Left ventricle myocardium inferior (tissue), 1 donor: ENCODE measurements around the gene HS6ST2. TPM values are rescaled to one million over a fixed set of nuclear protein-coding genes. Genes with fewer than 3 reads are reported as not detected.

Source experiments
- DNase-seq: peaks from one replicate; pipeline ENCODE4 v3.0.0-alpha.2; 2020
- H3K27ac ChIP-seq: fragments of 200-600 bp; replicated peaks from 2 replicates; pipeline ENCODE4 v1.8.0; 2021
- H3K27me3 ChIP-seq: fragments of 200-600 bp; 2 replicates; pipeline ENCODE4 v1.8.0; 2021; ENCODE audit warnings: low read depth
- H3K36me3 ChIP-seq: fragments of 200-600 bp; 2 replicates; pipeline ENCODE4 v1.8.0; 2021
- H3K4me1 ChIP-seq: fragments of 200-600 bp; 2 replicates; pipeline ENCODE4 v1.8.0; 2021
- H3K4me3 ChIP-seq: fragments of 200-600 bp; 2 replicates; pipeline ENCODE4 v1.8.0; 2021; ENCODE audit warnings: mild to moderate bottlenecking, moderate library complexity
- H3K9me3 ChIP-seq: fragments of 200-600 bp; replicated peaks from 2 replicates; pipeline ENCODE4 v1.8.0; 2021
- intact Hi-C: fragments of 100-400 bp; cut with micrococcal nuclease; formaldehyde crosslinking; loops from one replicate; pipeline ENCODE4 v1.11.0; 2022
- total RNA-seq: library from RNA; stranded (reverse); fragmentation: NEBNext Ultra II Directional; extraction: Animal tissue kit (Norgen Biotek cat#: 25700); gene quantifications from one replicate; pipeline ENCODE4 v1.2.1, GENCODE V29; 2021
- TF ChIP-seq, protein P1 (sequence below): fragments of 200-600 bp; IDR thresholded peaks from 2 replicates; pipeline ENCODE4 v1.8.0; 2021; ENCODE audit warnings: antibody characterized with exemption, mild to moderate bottlenecking, borderline replicate concordance
- donor health status: DM: no; HTN: yes; CAD: no; lungs with severe emphysema.

HS6ST2 gene
- total RNA-seq, 1 donor from 2014 or later, result 0.19 TPM

DNA sequence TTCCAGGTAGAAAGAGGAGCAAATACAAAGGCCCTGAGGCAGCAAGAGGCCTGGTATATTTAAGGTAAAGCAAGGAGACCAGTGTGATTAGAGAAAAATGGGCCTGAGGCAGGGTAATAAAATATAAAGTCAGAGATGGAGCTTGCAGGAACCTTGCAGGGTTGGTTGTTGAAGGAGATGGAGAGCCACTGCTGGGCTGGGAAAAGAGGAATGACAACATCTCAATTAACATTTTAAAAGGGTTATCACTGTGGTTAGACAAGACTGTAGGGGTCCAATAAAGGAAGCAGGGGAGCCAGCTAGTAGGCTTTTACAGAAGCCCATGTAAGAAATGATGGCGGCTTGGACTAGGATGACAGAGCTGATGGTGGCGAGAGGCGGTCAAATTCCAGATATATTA, 264.0 kb downstream of the HS6ST2 start:
- TF ChIP-seq, protein P1, sequence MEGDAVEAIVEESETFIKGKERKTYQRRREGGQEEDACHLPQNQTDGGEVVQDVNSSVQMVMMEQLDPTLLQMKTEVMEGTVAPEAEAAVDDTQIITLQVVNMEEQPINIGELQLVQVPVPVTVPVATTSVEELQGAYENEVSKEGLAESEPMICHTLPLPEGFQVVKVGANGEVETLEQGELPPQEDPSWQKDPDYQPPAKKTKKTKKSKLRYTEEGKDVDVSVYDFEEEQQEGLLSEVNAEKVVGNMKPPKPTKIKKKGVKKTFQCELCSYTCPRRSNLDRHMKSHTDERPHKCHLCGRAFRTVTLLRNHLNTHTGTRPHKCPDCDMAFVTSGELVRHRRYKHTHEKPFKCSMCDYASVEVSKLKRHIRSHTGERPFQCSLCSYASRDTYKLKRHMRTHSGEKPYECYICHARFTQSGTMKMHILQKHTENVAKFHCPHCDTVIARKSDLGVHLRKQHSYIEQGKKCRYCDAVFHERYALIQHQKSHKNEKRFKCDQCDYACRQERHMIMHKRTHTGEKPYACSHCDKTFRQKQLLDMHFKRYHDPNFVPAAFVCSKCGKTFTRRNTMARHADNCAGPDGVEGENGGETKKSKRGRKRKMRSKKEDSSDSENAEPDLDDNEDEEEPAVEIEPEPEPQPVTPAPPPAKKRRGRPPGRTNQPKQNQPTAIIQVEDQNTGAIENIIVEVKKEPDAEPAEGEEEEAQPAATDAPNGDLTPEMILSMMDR, result no peak
- H3K27me3 ChIP-seq, result no peaks in the 10 kb centered on the region
- H3K27ac ChIP-seq, result no peak overlapping the region
- intact Hi-C loops, result no loop called here
- DNase-seq, result no peak
- no peak overlapping the region for H3K4me3 ChIP-seq
- H3K36me3 ChIP-seq, result no peaks in the 10 kb centered on the region
- H3K9me3 ChIP-seq, result no peaks in the 10 kb centered on the region
- H3K4me1 ChIP-seq, result no peaks in the 10 kb centered on the region

DNA sequence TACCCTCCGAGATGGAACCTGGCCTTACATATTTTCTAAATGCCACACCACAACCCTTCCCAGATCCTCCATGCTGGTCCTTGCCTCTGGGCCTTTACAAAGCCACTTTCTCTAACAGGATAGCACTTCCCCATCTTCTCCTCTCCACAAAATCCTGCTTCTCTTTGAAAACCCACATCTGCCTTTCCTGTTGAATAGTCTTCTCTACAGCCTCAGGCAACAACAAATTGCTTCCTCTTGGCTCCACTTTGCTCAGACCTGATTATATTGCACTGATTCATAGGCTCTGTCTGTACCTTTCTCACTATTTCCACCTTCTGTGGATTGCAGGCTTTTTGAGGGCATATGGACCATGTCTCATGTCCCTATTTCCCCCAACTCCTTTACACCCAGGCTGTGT, 265.9 kb downstream of the HS6ST2 start:
- H3K36me3 ChIP-seq, result no peaks in the 10 kb centered on the region
- TF ChIP-seq, protein P1, result no peak
- DNase-seq, result no peak
- H3K27me3 ChIP-seq, result no peaks in the 10 kb centered on the region
- H3K9me3 ChIP-seq, result no peaks in the 10 kb centered on the region
- no peak overlapping the region for H3K4me3 ChIP-seq
- H3K4me1 ChIP-seq, result no peaks in the 10 kb centered on the region
- intact Hi-C loops, result no loop called here
- H3K27ac ChIP-seq, result no peak overlapping the region

DNA sequence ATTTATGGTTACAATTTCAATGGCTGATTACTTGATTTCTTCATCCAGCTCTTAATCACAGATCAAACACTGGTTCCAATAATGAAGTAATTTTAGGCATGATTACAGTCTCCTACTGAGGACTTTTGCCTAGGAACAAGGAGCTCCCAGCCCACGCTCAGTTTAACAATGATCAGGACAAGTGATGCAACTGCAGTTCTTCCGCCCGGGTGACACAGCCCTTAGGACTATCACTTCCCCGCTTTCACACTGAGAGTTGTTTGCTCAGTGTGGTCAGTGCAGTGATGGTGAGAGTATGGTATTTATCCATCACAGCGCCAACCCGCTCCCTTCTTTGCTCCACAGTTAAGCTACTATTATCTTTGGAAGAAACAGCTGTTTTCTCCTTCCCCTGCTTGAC, 266.4 kb downstream of the HS6ST2 start:
- TF ChIP-seq, protein P1, result no peak
- no peak for DNase-seq
- Histone ChIP-seq H3K27ac (no peak overlapping the region), H3K27me3 (no peaks in the 10 kb centered on the region), H3K9me3 (no peaks in the 10 kb centered on the region), H3K4me1 (no peaks in the 10 kb centered on the region), H3K4me3 (no peak overlapping the region), H3K36me3 (no peaks in the 10 kb centered on the region)
- intact Hi-C loops, result no loop called here

DNA sequence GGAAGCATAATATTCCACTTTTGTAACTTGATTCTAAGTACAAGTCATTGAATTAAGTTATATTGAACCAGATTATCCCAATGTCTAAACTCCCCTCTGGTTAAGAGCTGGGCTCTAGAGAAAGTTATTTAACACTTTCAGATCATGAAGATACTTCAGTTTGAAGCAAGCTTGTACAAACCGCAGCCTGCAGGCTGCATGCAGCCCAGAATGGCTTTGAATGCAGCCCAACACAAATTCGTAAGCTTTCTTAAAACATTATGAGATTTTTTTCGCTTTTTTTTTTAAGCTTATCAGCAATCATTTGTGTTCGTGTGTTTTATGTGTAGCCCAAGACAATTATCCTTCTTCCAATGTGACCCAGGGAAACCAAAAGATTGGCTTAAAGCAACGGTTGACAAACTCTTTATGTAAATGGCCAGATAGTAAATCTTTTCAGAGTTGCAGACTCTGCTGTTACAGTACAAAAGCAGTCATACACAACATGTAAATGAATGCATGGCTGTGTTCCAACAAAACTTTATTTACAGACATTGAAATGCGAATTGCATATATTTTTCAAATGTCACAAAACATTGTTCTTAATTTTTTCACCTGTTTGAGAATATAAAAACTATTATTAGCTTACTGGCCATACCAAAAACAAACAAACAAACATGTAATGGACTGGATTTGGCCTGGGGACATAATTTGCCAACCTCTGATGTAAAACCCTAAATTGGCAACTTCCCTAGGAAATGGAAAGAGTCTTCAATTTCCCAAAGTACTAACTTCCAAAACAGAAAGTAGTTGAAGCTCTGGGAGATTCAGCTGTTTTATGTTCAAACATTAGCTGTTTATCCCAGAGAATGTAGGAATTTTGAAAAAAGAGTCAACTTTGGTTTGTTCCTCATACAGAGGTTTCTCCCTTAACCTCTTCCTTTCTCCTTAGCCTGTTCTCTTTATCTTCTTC, 268.5 kb downstream of the HS6ST2 start:
- no peaks in the 10 kb centered on the region for H3K9me3 ChIP-seq
- DNase-seq, result no peak
- no peaks in the 10 kb centered on the region for H3K27me3 ChIP-seq
- H3K4me1 ChIP-seq, result no peaks in the 10 kb centered on the region
- intact Hi-C loops, result no loop called here
- H3K27ac ChIP-seq, result no peak overlapping the region
- TF ChIP-seq, protein P1, result no peak
- no peaks in the 10 kb centered on the region for H3K36me3 ChIP-seq
- no peak overlapping the region for H3K4me3 ChIP-seq

DNA sequence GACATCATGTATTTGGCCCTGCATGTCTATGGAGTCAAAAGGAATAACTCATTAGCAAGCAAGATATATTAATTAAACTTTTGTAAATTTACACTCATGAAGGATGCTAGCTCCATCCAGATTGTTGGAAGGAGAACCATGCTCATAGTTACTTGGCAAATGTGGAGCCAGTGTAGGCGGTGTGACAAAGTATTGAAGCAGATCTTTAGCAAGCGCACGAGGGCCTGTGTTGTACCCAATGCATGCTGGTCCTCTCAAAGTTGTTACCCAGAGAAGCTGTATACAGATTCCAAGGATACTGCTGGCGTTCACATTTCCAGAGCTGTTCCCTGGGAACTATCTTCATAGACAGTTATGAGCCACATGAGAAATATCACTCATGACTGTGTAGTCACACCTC, 273.2 kb downstream of the HS6ST2 start:
- TF ChIP-seq, protein P1, result no peak
- no peaks in the 10 kb centered on the region for H3K4me1 ChIP-seq
- no peak overlapping the region for H3K4me3 ChIP-seq
- no peaks in the 10 kb centered on the region for H3K9me3 ChIP-seq
- no peaks in the 10 kb centered on the region for H3K27me3 ChIP-seq
- no peak overlapping the region for H3K27ac ChIP-seq
- intact Hi-C loops, result no loop called here
- no peak for DNase-seq
- no peaks in the 10 kb centered on the region for H3K36me3 ChIP-seq
